Activated T-helper 1 cell treated with Interleukin-2 at 50 U/mL for 16 hours (primary cell): Measurements from ENCODE around the gene PHAF1.

Source experiments
- DNase-seq: peaks from one replicate; pipeline ENCODE4 v3.0.0-alpha.2; 2020; ENCODE audit warnings: low read depth

The PHAF1 gene

GRCh38 chr16:67163164-67163998 is 53.6 kb downstream of the PHAF1 start:
- peak; percentile 28 for DNase-seq

GRCh38 chr16:67163999-67164558 is 54.3 kb downstream of the PHAF1 start:
- no peak for DNase-seq

- DNase-seq: no peak
These were observed 54.9 kb downstream of the PHAF1 start, which contains the start of gene HSF4 for GRCh38 chr16:67164599-67165061. Gene HSF4, plus strand, starts transcription at chr16:67164745. Its CDS starts 67 bp downstream, at chr16:67164812.

- no peak for DNase-seq
These were observed 55.7 kb downstream of the PHAF1 start for GRCh38 chr16:67165121-67166078.

GRCh38 chr16:67166110-67166547 is 56.4 kb downstream of the PHAF1 start:
- DNase-seq: no peak

GRCh38 chr16:67166598-67167168 is 56.9 kb downstream of the PHAF1 start:
- no peak for DNase-seq

- no peak for DNase-seq
These were observed 57.8 kb downstream of the PHAF1 start for GRCh38 chr16:67167588-67167987.

- no peak for DNase-seq
These were observed 59.3 kb downstream of the PHAF1 start for GRCh38 chr16:67169011-67169451.

GRCh38 chr16:67169642-67170167 is 60.0 kb downstream of the PHAF1 start:
- no peak for DNase-seq

GRCh38 chr16:67170168-67170948 is 60.6 kb downstream of the PHAF1 start, which contains the start of gene NOL3:
Gene NOL3, plus strand, starts transcription at chr16:67170538.
- no peak for DNase-seq

- DNase-seq: no peak
These were observed 61.4 kb downstream of the PHAF1 start for GRCh38 chr16:67170949-67171649.

GRCh38 chr16:67173323-67173722 is 63.6 kb downstream of the PHAF1 start:
- DNase-seq: no peak

- peak; percentile 61 for DNase-seq
These were observed 64.3 kb downstream of the PHAF1 start for GRCh38 chr16:67173808-67174705.

GRCh38 chr16:67174706-67175231 is 65.0 kb downstream of the PHAF1 start:
- no peak for DNase-seq

- DNase-seq: no peak
These were observed 66.9 kb downstream of the PHAF1 start for GRCh38 chr16:67176662-67177061.

- peak; percentile 50 for DNase-seq
These were observed 68.3 kb downstream of the PHAF1 start for GRCh38 chr16:67177743-67178699.

GRCh38 chr16:67179421-67180080 is 69.8 kb downstream of the PHAF1 start:
- no peak for DNase-seq
